GM15510 (cell line): ENCODE measurements around the gene SGMS1.

Experiments
- POLR2A ChIP-seq: IDR thresholded peaks from 3 replicates; pipeline ENCODE4 v1.6.1; 2011; ENCODE audit warnings: borderline replicate concordance; ENCODE audit not compliant: insufficient read length; ENCODE audit errors: extremely low read depth

SGMS1 gene

GRCh38 chr10:50419756-50420155 is 204.0 kb downstream of the SGMS1 start:
- TF ChIP-seq POLR2A: no peak

GRCh38 chr10:50419091-50419490 is 204.7 kb downstream of the SGMS1 start:
- no peak for TF ChIP-seq POLR2A

GRCh38 chr10:50417886-50418830 is 205.6 kb downstream of the SGMS1 start:
- TF ChIP-seq POLR2A: peak; percentile 74

- no peak for TF ChIP-seq POLR2A
These were observed 206.3 kb downstream of the SGMS1 start for GRCh38 chr10:50417486-50417885.

- no peak for TF ChIP-seq POLR2A
These were observed 206.9 kb downstream of the SGMS1 start for GRCh38 chr10:50416881-50417280.

GRCh38 chr10:50416181-50416824 is 207.5 kb downstream of the SGMS1 start:
- no peak for TF ChIP-seq POLR2A

- no peak for TF ChIP-seq POLR2A
These were observed 208.5 kb downstream of the SGMS1 start for GRCh38 chr10:50415292-50415691.

- TF ChIP-seq POLR2A: no peak
These were observed 213.5 kb downstream of the SGMS1 start for GRCh38 chr10:50410066-50410811.

- TF ChIP-seq POLR2A: no peak
These were observed 216.5 kb downstream of the SGMS1 start for GRCh38 chr10:50407076-50407801.

GRCh38 chr10:50406457-50407070 is 217.2 kb downstream of the SGMS1 start:
- no peak for TF ChIP-seq POLR2A

GRCh38 chr10:50405723-50406122 is 218.0 kb downstream of the SGMS1 start:
- no peak for TF ChIP-seq POLR2A

- TF ChIP-seq POLR2A: no peak
These were observed 219.6 kb downstream of the SGMS1 start for GRCh38 chr10:50404021-50404773.

- no peak for TF ChIP-seq POLR2A
These were observed 220.7 kb downstream of the SGMS1 start for GRCh38 chr10:50403074-50403473.

- no peak for TF ChIP-seq POLR2A
These were observed 221.3 kb downstream of the SGMS1 start for GRCh38 chr10:50402466-50402865.

GRCh38 chr10:50400694-50401093 is 223.1 kb downstream of the SGMS1 start:
- TF ChIP-seq POLR2A: no peak
